ENCODE results near the gene THEM4. TPM values are rescaled to one million over a fixed set of nuclear protein-coding genes. Genes with fewer than 3 reads are reported as not detected.

THEM4 gene
- total and polyA plus RNA-seq, 3 donors from 2014 or later, result 33.5 to 42.0 (median 35.0) TPM

GRCh38 chr1:151852733-151853132 is 56.6 kb downstream of the THEM4 start:
- intact Hi-C loops (cut with DNase I; ENCODE audit: low total_unique reads), result no loop called here
- TF ChIP-seq CTCF (IDR thresholded peaks at IDR 0.05) (no peak), POLR2A (IDR thresholded peaks at IDR 0.05) (no peak)
- WGBS, 2 donors, result 97% methylated on average over 4 of the region's 4 CpGs; no CpG with 5 or more reads in 1 of the 2 donors
- Histone ChIP-seq H3K9me3 (no peaks in the 10 kb centered on the region), H3K4me1 (peaks cover 9% of the 10 kb centered on the region), H3K4me3 (no peak overlapping the region), H3K36me3 (ENCODE audit: low read depth, missing control alignments) (no peaks in the 10 kb centered on the region), H3K27me3 (no peaks in the 10 kb centered on the region), H3K27ac (no peak overlapping the region)
- no peak for DNase-seq

- intact Hi-C loops (cut with DNase I; ENCODE audit: low total_unique reads), result no loop called here
- DNase-seq, result no peak
- WGBS, 2 donors, result 79 to 84% methylated on average over 6 to 8 of the region's 8 CpGs
- no peaks in the 10 kb centered on the region for H3K27me3 ChIP-seq
- peaks cover 9% of the 10 kb centered on the region for H3K4me1 ChIP-seq
- H3K9me3 ChIP-seq, result no peaks in the 10 kb centered on the region
- H3K4me3 ChIP-seq, result no peak overlapping the region
- H3K36me3 ChIP-seq (ENCODE audit: low read depth, missing control alignments), result no peaks in the 10 kb centered on the region
- TF ChIP-seq CTCF (IDR thresholded peaks at IDR 0.05) (no peak), POLR2A (IDR thresholded peaks at IDR 0.05) (no peak)
- no peak overlapping the region for H3K27ac ChIP-seq
Observed at GRCh38 chr1:151851886-151852285, 57.4 kb downstream of the THEM4 start.

- TF ChIP-seq CTCF (IDR thresholded peaks at IDR 0.05), result no peak
- no peak for DNase-seq
- intact Hi-C loops (cut with DNase I; ENCODE audit: low total_unique reads), result no loop called here
- Histone ChIP-seq H3K27ac (no peak overlapping the region), H3K4me1 (no peaks in the 10 kb centered on the region), H3K9me3 (no peaks in the 10 kb centered on the region), H3K4me3 (no peak overlapping the region), H3K36me3 (ENCODE audit: low read depth, missing control alignments) (no peaks in the 10 kb centered on the region), H3K27me3 (no peaks in the 10 kb centered on the region)
Observed at GRCh38 chr1:151849871-151850270, 59.4 kb downstream of the THEM4 start.

GRCh38 chr1:151849126-151849525 is 60.2 kb downstream of the THEM4 start:
- intact Hi-C loops (cut with DNase I; ENCODE audit: low total_unique reads), result no loop called here
- Histone ChIP-seq H3K9me3 (no peaks in the 10 kb centered on the region), H3K27ac (no peak overlapping the region), H3K27me3 (no peaks in the 10 kb centered on the region), H3K4me3 (no peak overlapping the region), H3K4me1 (no peaks in the 10 kb centered on the region), H3K36me3 (ENCODE audit: low read depth, missing control alignments) (no peaks in the 10 kb centered on the region)
- WGBS, 2 donors, result 74 to 84% methylated on average over 3 of the region's 3 CpGs
- TF ChIP-seq POLR2A (IDR thresholded peaks at IDR 0.05) (no peak), CTCF (IDR thresholded peaks at IDR 0.05) (no peak)
- no peak for DNase-seq

GRCh38 chr1:151847867-151848596 is 61.3 kb downstream of the THEM4 start:
- H3K36me3 ChIP-seq (ENCODE audit: low read depth, missing control alignments), result no peaks in the 10 kb centered on the region
- intact Hi-C loops (cut with DNase I; ENCODE audit: low total_unique reads), result no loop called here
- H3K4me1 ChIP-seq, result no peaks in the 10 kb centered on the region
- no peak overlapping the region for H3K4me3 ChIP-seq
- TF ChIP-seq CTCF (IDR thresholded peaks at IDR 0.05), result no peak
- TF ChIP-seq POLR2A (IDR thresholded peaks at IDR 0.05), result no peak
- peak; percentile 4 for DNase-seq
- no peaks in the 10 kb centered on the region for H3K27me3 ChIP-seq
- H3K27ac ChIP-seq, result no peak overlapping the region
- WGBS, 2 donors, result 64 to 78% methylated on average over 7 to 11 of the region's 11 CpGs
- no peaks in the 10 kb centered on the region for H3K9me3 ChIP-seq

Measured in testis (tissue), 3 donors.